Hindlimb muscle (tissue), 1 donor: ENCODE results near the gene C2orf68. TPM values are rescaled to one million over a fixed set of nuclear protein-coding genes. Genes with fewer than 3 reads are reported as not detected.
A peak's percentile ranks its signal among the peaks of the same experiment; 100 is the strongest.
"Not testable (repeated sequence)": the region's sequence is repeated elsewhere in the genome, so short reads cannot be mapped to it uniquely, and the experiment has no call there.

Source experiments
- DNase-seq: peaks from one replicate; pipeline ENCODE4 v3.0.0-alpha.2; 2013
- polyA plus RNA-seq: library from polyadenylated mRNA; unstranded; fragments of 120-200 nt; gene quantifications from one replicate; pipeline ENCODE4 v1.2.1, GENCODE V29; 2013; ENCODE audit not compliant: insufficient read length

C2orf68 gene
- polyA plus RNA-seq, 1 donor: 57.5 TPM

DNA sequence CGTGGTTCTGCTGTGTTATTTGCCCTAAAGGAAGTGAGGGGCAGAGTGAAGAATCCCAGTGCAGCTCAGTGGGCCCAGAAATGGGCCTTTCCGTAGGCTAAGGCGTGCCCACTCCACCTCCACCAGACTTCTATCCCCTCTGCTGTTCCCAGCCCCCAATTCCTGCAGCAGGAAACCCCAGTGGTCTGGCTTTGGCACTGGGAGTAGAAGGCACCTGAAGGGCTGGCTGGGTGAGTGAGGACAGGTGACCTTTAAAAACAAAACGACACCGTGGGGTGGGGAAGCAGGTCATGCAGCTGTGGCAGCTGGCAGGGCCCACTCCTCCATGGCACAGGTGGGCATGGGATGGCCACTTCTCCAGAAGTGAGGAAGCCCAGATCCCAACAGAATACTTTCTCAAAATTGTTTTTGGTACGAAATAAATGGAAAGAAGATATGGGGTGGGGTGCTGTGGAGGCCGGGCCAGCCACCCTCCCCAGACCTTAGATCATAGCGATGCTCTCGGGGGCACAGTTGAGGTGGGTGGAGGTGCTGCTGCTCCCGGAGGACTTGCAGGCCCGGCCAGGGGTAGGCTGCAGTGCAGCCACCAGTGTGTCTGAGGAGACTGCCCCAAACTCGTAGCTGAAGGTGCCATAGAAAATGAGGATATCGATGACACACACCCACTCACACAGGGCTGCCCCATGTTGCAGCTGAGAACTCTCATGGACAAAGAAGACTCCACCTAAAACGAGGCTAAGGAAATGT is 13.1 kb downstream of the C2orf68 start:
- no peak for DNase-seq

DNA sequence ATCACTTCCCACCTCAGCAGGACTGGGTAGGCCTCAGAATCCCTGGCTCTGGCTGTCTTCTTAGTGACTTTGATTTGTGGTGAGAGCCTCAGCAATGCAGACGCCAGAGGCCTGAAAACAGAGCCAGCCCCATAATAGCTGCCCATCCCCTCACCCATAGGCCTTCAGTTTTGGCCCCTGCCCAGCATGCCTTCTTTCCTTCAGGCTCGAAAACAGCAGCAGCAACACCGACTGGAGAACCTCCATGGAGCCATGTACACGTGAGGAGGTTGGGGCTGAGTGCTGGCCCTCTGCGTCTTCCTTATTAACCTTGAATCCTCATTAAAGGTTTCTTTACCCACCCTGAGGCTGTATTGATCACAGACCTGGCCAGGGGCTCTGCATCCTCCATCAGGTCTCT is 14.6 kb downstream of the C2orf68 start:
- no peak for DNase-seq

DNA sequence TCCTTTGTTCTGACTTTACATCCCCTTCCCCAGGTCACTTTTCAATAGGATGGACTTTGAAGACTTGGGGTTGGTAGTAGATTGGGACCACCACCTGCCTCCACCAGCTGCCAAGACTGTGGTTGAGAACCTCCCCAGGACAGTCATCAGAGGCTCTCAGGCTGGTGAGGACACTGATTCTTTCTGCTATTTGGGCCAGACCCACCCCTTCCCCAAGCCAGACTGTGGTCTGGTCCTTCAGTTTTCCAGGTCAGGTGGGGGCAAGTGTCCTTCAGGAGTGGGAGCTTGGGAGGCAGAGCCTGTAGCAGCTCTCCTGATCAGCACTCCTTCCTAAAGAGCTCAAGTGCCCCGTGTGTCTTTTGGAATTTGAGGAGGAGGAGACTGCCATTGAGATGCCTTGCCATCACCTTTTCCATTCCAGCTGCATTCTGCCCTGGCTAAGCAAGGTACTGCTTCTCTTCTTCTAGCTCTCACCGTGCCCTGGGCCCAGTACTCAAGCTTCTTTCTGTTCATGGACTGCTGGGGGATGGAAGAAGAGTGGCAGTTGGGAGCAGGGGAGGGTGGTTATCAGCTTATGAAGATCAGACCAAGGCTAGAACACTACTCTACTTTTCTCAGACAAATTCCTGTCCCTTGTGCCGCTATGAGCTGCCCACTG is 15.3 kb downstream of the C2orf68 start:
- no peak for DNase-seq

DNA sequence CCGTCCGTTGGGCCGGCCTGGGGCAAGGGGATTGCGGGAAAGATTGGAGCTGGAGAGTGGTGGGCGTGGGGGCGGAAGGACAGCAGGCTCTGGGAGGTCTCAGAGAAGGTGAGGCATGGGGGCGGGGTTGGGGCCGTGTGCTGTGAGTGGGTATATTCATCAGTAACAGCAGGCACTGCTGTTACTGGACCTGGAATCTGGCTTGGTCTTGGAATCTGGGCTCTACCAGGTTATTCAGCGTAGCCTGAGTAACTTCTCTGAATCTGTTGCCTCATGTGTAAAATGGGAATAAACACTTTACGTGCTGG is 15.9 kb downstream of the C2orf68 start:
- DNase-seq: no peak

DNA sequence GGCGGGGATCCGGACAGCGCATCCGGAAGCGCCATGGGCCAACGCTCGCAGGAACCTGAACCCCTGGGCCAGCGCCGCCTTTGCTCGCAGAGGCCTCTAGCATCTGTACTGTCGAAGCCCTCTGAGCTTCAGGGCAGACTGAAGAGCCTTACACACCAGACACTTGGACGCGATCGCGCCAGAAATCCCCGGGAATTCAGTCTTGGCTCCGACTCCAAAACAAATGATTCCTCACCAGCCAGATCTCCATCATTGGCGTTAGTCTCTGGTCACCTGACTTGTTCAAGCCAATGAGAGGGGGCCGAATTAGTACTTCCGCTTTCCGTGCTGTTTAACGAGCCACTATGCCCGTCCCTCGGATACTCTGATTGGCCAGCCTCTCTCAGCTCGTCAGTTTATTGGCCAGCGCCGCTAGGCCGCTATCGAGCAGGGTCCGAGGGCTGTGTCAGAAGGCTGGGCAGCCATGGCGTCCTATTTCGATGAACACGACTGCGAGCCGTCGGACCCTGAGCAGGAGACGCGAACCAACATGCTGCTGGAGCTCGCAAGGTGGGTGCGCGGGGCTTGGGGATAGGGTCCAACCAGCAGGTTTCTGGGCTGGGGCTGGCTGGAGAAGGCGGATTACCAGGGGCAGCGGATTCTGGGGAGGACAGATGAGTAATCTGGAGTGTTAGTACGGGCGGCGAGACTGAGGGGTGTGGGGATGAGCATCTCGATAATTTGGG is 16.4 kb downstream of the C2orf68 start, which contains the start of gene RNF181:
Gene RNF181, plus strand, starts transcription at position 445 of the 725 bp plus-strand sequence. Its CDS starts 19 bp downstream, at position 464.
- DNase-seq: peak; percentile 98

DNA sequence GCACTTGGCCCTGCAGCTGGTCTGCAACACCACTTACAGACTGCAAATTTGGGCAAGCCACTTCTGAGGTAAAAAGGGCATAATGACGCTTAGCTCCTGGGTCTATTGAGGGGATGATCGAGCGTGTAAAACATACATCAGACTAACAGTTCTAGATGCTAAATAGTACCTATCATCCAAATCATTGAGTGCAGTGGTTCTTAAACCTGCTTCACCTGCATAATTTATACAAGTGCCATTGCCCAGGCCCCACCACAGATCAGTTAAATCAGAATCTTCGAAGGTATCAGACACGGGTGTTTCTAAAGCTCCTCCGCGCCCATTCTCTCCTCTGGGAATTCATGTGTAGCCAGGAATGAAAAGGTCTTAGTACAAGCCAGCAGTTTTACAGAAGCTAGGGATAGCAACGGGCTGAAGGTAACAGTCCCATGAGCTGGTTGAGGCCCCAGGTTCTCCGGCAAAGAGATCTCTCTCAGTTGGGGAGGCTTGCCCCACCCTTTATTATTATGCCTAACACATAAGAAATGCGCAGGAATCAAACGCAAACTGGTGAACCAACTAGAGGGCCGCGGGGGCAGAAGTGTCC is 17.1 kb downstream of the C2orf68 start:
- no peak for DNase-seq

DNA sequence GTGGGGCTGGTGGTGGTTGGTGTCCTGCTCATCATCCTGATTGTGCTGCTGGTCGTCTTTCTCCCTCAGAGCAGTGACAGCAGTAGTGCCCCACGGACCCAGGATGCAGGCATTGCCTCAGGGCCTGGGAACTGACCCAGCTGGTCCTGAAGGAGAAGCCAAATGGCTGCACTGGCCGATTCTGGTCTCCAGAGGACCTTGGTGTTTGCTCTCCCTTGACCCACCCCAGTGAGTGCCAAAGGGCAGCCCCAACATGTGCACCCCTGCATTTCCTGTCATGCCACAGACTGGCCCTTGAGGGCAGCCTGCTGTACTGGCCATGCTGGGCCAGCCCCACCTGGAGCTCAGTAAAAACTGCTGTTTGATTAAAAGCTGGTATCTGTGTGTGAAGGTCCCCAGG is 18.8 kb downstream of the C2orf68 start:
- DNase-seq: no peak

DNA sequence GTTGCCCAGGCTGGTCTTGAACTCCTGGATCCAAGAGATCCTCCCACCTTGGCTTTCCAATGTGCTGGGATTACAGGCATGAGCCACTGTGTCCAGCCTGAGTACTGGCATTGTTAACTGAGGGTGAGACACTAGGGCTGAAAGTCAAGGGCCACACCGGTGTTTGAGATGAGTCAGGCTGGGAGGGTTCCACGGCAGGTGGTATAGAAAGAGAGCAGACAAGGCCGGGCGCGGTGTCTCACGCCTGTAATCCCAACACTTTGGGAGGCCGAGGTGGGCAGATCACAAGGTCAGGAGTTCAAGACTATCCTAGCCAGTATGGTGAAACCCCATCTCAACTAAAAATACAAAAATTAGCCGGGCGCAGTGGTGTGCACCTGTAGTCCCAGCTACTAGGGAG is 19.6 kb downstream of the C2orf68 start:
- DNase-seq: not testable (repeated sequence)

DNA sequence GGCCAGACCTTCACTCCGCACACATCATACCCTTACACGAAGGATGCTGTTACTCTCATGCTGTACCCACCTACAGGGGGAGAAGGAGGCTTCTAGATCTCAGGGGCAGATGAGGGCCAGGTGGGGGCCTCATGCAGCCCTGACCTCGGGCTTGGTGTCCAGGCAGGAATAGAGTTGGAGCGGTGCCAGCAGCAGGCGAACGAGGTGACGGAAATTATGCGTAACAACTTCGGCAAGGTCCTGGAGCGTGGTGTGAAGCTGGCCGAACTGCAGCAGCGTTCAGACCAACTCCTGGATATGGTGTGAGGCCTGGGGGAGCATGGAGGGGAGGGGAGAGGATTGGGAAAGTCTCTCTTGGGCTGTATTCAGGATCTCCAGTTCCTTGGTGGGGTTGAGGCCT is 20.3 kb downstream of the C2orf68 start:
- no peak for DNase-seq

DNA sequence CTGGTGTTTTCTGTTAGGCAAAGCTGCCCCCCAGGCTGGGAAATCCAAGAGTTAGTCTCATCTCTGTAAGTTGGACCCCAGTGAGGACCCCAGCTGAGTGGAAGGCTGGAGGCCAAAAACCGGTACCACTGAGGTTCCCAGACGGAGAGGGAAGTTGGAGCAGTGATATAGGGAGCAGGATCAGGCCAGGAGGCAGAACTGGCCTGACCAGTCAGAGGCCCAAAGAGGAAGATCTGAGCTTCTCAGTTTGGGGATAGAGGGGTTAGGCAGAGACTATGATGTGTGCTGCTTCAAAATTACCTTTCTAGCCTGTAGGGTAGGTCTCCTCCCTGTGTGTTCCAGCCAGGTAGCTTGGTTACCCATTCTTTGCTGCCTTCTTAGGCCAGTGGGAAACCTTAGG is 20.9 kb downstream of the C2orf68 start:
- no peak for DNase-seq

DNA sequence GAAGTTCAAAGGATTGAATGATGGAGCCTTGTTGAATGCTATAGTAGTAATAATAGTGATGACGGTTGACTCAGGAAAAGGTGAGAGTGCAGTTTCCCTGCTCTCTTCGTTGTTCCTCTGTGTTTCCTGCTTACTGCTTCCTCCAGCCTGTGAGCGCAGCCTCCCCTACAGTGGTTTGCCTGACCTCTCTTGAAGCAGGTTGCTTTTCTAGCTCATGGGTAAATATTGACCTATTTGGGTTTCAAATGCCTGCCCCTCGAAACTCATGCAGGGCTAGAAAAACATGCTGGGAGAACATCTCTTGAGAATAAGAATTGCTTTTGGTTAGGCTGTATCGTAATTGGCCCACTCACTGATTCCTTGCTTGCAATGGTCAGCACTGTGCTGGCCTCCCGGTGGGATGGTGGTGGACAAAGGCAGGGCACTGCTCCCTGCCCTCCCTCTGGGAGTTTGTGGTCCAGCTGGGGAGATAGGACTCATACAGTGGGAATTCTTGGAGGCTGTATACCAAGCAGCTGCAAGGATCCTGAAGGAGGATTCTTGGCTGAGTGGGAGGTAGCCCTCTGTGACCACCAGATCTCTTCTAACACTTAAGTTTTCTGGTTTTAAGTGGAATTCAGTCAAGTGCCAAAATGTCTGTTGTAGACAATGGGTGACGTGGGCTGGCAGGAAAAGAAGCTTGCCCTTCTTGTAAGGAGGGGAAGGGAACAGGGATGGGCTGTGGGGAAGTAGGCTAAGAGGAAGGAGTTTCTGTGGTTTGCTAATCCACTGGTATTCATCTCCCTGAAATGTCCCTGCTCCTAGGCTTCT is 21.7 kb downstream of the C2orf68 start:
- no peak for DNase-seq

DNA sequence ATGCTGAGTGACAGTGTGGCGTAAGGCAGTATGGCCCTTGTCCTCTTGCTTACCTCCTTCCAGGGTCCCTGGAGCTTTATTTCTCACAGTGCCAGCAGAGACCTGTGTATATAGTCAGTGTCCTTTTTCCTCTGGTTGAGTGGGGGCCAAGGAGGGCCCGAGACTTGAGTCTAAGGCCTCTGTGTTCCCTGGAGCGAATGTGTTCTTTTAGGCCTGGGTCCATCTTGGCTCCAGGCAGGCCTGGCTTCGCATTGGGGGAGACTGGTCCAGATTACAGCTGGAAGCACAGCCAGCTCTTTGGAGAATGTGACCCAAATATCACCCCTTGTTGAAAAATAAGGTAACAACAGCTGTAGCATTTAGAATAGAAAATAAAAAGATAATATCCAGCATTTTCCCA is 22.7 kb downstream of the C2orf68 start:
- no peak for DNase-seq

DNA sequence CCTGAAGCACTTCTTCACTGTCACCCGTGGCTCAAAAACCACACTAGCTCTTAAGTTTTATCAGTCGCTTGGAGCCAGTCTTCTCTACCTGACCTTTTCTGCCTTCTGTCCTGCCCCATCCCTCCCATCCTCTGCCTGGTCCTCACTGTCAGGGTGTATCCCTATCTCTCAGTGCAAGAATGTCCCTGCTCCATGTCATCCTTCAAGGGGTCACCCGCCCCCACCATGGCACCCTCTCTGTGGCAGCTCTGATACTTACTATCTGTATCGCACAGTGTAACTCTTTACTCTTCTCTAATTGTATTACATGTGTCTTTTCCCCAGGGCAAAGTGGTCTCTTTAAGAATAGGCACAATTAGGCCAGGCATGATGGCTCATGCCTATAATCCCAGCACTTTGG is 23.2 kb downstream of the C2orf68 start:
- DNase-seq: no peak

DNA sequence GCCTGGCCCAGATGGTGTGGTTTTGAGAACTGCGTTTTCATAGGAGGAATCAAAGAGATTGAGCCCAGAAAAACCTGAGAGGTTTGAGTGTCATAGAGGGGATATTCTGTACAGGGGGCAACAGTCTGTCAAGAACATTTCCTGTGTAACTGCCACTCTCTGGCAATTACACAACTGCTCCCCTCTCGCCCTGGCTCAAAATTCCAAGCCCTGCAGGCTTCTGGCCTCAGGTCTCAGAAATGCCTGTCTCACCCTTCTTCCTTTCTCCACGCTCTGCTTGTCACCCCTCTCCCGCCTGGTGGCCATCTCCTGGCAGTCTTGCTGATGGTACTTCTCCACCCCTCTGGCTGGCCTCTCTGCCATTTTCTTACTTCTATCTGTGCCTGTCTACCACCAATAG is 23.6 kb downstream of the C2orf68 start:
- no peak for DNase-seq

DNA sequence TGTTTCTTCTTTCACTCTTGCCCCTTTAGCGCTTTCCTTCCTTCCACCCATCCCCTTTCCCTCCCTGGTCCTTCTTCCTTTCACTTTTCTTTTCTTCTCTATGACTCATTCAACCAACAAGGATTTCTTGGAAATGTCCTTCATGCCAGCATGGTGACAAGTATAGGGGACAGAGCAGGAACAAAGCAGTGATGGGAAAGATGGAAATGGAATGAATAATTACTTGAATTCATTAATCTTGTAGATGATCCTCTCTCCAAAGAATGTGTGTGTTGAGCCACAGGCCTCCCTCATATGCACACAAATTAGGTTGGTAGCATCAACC is 26.1 kb downstream of the C2orf68 start:
- DNase-seq: no peak

DNA sequence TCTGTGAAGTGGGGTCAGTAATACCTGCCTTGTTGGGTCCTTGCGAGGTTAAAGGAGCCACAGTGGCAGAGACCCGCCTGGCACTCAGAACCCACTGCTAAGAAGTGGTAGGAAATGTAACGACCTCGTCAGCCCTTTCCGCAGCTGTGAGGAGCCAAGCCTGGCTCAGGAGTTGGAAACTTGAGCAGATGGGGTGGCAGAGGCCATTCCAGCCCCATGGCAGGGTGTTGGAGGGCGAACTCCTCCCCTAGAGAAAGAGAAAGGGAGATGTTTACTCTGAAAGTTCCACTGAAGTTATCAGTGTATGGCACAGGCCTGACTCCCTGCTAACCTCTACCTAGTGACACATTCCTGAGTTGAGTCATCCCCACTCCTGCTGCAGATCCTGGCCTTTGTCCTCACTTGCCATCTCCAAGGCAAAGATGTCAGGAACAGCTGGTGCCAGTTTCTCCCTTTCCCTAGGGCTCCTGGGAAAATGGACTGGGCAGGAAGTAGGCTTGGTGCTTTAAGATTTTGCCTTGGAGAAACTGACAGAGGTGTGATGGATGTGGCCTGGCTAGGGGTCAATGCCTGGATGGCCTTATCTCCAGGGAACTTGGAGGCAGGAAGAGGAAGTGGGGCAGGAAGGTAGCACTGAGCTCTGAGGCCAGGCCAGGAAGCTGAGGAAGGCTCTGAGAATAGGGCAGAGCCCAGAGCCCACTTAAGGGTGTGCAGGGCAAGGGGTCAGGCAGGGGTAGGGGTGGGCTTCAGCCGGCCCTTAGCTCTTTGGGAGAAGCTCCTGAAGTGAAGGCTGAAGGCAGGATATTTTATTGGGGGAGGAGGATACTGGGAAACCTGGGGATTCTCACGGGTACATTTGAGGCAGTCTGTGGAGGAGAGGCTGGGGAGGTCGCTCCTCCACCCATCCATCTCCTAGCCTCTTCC is 26.7 kb downstream of the C2orf68 start:
- DNase-seq: no peak

DNA sequence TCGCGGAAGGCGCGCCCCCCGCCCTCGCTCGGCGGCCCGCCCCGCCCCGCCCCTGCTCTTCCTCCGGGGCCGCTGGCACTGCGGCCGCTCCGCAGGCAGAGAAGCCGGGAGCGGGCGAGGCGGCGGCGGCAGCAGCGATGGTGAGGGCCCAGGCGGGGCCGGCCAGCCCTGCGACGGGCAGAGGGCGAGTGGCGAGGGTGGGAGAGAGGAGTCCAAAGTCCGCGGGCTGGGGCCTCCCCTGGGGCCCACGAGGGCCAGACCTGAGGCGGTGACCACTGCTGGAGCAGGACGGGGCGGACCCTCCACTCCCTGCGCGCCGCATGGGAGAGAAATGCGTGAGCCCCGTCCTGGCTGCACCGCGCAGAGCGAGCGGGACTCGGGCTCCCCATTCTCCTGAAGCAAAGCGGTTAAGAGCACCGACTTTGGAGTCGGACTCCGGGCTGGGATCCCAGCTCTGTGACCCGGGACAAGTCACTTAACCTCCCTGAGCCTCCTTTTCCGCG is 27.5 kb downstream of the C2orf68 start, which contains the start of gene VAMP5:
Gene VAMP5, plus strand, starts transcription at position 78 of the 503 bp plus-strand sequence. Its CDS starts 60 bp downstream, at position 138.
- no peak for DNase-seq

DNA sequence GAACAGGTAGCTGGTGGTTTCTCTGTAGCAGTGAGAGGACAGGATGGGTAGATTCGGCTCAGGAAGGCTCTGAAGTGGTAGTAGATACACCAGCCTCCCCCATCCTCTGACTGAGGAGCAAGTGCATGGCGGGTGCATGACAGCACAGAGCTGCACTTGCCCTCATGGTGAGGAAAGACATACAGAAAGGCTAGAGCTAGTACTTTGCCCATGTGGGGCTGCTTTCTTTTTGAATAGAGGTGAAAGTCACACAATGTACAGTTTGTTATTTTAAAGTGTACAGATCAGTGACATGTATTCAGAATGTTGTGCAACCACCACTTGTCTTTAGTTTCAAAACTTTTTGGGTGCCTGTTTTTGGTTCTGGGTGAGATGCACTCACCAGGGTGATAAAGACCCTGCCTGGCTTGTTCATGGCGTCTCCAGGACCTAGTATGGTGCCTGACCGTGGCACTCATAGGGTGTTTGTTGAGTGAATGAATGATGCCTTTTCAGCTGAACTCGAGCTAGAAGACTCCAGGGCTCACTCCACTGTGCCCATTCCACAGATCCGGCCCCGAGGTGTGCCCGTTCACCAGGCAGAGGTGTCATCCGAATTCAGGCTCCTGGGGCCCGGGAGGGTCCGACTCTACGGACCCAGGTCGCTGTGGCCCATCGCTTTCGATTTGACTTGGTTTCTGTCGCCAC is 28.1 kb downstream of the C2orf68 start:
- no peak for DNase-seq

DNA sequence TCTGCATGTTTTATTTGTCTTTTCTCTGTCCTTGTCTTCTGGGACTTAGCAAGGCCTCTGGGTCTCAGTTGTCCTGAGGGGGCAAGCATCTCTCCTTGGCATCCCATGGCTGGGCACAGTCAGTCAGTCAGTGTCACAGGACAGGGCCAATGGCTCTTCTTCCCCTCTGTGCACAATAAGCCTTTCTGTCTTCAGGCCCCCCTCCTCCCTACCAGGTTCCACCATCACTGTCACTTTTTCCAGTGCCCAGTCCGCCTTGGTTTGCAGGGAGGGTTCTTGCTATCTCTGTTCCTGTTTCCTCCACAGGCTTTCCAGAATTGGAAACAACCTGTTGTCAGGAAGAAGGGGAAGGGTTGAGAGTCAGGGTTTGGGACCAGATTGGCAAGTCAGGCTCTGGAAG is 29.4 kb downstream of the C2orf68 start:
- no peak for DNase-seq

DNA sequence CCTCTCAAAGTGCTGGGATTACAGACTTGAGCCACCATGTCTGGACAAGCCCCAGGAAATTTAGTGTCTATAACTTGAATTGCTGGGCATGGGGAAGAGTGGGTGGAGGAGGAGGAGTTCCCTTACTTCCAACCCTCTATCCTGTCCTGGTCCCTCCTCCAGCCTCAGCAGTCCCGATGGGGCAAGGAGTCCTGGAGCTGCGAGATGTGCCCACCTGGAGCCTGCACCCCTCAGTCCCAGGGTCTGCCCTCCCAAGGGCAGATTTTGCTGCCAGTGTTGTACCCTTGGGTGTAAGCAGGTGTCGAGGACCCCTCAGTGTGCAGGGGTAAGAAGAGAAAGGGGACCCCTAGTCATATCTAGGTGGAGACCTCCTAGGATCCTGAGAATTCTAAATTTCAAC is 31.7 kb downstream of the C2orf68 start:
- no peak for DNase-seq
